DLD1 (cell line): ENCODE data around the gene ARHGEF39.
"Not testable (repeated sequence)": the region's sequence is repeated elsewhere in the genome, so short reads cannot be mapped to it uniquely, and the experiment has no call there.

Experiments used
- in situ Hi-C: cut with HindIII; loops from 2 replicates; pipeline ENCODE4 v1.10.0; 2017; ENCODE audit warnings: low sequenced_read_pairs

The ARHGEF39 gene

DNA sequence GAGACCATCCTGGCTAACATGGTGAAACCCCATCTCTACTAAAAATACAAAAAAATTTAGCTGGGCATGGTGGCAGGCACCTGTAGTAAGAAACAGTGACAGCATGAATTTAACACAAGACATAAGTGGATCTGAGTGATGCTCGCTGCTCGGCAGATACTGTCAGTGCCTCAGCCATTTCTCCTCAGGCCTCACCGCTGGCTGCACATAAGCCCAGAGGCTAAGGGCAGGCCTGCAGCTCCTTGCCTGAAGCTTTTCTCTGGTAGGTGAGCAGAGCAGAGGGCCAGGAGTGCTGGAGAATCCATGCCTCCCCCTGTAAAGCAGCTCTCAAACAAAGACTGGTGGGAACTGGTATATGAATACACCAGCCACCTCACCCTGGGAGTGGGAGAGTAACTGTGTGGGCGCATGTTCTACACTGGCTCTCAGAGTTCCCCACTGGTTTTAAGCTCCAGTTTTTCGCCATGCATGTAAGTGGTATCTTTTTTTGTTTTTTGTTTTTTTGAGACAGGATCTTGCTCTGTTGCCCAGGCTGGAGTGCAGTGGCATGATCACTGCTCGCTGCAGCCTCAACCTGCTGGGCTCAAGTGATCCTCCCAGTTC lies 36.5 kb downstream of the ARHGEF39 start:
- in situ Hi-C loops = no loop called here

DNA sequence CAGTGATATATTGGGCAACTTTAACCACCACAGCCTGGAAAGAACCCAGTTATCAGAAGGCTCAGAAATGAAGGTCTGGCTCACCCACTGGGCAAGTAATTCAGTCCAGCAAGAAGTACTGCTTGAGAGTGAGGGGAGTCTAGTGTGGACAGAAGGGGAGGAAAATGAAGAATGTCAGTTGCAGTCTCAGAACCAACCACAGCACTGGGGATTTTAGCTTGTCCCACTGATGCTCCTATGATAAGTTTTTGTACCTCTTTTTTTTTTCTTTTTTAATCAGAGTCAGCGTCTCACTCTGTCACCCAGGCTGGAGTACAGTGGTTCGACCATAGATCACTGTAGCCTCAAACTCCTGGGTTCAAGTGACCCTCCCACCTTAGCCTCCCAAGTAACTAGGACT lies 37.4 kb downstream of the ARHGEF39 start:
- in situ Hi-C loops = no loop called here

DNA sequence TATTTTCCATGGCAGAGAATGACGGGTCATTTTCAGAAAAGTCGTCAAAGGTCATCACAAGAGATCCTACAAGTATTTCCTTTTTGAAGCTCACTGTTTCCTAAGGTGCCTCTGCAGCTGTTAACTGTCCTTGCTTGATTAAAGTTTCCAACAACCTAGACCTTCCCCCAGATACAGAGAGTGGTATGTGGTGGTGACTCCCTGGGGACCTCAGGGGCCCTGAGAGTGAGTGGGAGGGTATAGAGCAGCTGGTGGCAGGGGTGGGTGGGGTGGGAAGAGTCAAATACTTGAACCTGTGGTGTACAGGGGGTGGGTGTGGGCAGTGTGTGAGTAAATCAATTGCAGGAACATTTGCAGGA lies 45.2 kb downstream of the ARHGEF39 start:
- in situ Hi-C loops = no loop called here

DNA sequence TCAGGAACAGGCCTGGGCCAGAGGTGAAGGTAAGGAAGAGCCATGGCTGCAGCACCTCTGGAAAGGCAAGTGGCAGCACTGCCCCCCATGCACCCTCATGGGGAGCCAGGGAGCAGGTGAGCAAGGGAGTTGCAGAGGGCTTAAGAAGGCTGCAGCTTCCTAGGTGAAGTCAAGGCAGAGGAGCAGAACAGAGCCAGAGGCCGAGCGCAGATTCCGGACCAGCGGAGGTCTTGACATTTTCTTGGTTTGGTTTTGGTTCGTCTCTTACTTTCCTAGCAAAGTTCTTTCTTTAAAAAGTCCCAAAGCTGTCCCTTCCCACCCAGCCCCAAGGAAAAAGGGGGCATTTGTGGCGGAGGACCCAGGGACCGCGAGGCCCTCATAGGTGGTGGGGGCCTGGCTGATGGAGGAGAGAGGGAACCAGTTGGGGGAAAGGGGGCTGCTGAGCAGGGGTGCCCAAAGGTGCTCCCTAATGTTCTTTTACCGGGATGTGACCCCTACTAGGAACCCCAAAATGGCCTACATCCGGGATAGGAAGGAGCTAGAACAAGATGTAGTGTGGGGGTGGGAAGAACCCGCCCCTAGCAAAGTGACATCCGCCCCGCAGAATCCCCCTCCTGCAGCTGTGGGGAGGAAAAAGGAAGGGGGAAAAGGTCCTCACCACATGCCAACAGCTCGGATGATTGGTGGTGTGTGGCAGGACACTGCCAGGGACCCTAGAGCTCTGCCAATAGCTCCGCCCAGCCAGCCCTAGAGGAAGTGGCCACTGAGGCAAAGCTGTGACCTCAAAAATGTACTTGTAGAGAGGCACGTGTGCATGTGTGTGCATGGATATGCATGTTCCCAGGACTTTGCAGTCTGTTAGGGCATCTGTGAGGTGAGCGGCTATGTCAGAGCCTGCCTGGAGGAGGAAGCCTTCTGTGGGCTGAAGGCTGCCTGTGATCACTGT lies 45.9 kb downstream of the ARHGEF39 start:
- in situ Hi-C loops = no loop called here

DNA sequence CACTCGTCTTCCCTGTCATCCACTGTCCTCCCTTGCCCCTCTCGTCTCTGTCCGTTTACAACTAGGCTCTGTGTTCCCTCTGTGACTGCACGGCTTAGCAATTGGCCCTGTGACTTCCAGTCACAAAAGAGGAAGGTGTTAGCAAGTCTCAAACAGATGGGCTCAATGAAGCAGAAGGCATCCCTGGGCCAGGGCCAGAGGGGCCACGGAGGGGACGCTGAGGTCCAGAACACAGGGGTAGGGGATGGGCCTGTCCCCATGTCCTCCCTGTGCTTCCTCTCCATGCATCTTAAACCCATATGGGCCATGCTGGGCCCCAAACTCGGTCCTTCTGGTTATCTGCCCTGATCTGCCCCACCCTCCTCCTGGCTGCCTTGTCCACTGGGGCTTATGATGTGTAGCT lies 46.7 kb downstream of the ARHGEF39 start, which contains the start of gene CD72:
Gene CD72 (minus strand): TSS at position 89 of the 403 bp plus-strand sequence. CDS start 110 bp downstream, outside the sequence.
- in situ Hi-C loops = no loop called here

DNA sequence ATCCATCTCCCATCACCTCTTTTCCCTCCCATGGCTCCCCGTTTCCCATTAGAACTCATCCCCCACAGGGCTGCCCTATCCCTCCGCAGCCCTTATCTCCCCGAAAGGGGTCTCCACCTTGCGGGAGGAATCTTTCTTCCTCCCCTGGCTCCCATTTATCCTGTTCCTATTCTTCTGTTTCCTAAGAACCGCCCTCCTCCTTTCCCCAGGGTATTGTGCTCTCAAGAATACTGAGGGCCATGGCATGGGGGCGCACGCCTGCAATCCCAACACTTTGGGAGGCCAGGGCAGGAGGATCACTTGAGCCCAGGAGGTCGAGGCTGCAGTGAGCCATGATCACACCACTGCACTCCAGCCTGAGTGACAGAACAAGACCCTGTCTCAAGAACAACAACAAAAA lies 47.4 kb downstream of the ARHGEF39 start:
- in situ Hi-C loops = no loop called here

DNA sequence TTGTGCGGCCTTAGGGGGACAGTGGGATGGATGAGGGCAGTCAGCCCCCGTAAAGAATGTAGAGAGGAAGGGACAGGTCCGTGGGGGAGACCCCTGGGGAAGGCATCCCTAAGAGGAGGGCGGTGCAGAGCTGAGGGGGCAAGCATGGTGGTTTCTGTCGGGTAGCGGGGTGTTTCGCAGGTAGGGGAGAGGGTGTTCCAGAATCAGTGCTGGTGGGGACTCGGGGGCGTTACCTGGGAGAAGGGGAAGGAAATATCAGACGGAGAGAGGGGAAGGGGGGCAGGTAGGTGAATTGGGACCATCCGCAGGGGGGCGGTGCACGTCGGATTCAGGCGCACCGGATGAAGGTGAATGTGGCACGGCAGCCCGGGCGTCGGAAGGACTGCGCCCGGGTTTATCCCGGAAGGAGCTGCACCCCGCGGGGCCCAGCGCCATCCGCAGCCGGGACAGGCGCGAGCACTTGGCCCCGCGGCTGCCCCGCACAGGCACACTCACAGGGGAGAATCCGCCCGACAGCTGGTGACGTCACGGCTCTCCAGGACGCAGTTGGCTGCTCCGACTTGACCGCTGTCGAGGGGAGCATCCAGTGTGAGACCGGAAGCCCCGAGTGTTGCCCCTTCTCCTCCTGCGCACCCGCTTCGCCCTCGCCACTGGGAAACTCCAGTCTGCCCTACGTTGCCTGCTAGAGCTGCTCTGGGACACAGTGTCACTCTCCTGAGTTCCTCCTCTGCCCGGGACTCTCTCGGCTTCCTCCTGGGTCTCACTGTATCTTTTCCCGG lies 48.1 kb downstream of the ARHGEF39 start:
- in situ Hi-C loops = no loop called here

DNA sequence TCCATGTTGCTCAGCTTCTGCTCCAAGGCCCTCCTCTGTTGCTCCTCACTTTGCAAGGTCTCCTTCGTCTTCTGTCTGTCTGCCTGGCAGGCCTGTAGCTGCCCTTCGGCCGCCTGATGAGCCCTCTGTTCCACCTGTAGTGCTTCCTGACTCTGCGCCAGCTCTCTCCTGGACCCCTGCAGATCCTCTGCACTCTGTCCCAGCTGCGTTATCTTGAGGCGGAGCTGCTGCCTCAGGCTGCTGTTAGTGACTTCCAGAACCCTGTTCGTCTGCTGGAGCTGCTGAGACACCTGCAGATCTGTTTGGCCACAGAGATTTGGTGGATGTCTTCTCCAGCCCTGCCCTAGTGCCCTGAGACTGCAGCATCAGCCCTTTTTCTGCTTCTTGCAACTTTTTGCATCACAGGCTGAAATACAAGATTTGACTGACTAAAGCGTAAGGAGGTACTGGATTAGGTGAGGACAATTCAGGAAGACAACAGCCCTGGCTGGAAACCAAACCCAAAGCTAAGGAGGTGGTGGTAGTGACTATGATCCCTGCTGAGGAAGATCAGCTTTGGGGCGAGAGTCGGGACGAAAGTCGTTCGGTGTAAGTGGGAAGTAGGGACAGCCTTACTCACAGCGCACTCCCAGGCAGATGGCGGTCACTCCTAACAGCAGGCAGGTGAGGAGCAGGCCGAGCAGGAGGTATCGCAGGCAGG lies 48.9 kb downstream of the ARHGEF39 start:
- in situ Hi-C loops = no loop called here

DNA sequence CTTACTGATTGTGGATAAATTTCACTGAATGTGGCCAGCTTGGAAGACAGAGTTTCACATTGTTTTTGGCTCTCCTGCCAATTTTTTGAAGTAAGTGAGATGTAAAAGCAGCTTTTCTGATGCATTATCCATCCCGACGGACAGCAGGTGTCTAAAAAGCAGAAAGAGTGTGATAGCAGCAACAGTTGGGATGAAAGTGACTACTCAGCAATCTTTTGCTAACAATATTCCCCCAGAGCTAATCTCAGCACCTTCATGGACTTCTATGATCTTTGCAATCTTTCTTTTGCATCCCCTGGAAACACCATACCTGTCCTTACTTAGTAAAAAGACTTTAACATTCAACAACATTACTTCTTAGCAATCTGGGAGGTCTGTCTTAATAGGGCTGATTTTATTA lies 52.2 kb downstream of the ARHGEF39 start:
- in situ Hi-C loops = no loop called here

DNA sequence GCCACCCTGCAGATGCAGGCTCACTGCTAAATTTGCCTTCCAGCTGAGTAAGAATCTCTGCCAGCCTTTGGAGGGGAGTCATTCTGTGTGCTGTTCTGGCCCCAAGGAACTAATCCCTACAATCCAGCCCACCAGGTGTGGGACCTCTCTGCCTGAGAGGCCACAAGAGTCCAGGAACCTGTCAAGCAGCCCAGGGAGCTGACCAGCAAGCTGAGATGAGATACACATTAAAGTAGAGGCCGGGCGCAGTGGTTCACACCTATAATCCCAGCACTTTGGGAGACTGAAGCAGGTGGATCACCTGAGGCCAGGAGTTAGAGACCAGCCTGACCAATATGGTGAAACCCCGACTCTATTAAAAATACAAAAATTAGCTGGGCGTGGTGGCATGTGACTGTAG lies 52.9 kb downstream of the ARHGEF39 start:
- in situ Hi-C loops = not testable (repeated sequence)

DNA sequence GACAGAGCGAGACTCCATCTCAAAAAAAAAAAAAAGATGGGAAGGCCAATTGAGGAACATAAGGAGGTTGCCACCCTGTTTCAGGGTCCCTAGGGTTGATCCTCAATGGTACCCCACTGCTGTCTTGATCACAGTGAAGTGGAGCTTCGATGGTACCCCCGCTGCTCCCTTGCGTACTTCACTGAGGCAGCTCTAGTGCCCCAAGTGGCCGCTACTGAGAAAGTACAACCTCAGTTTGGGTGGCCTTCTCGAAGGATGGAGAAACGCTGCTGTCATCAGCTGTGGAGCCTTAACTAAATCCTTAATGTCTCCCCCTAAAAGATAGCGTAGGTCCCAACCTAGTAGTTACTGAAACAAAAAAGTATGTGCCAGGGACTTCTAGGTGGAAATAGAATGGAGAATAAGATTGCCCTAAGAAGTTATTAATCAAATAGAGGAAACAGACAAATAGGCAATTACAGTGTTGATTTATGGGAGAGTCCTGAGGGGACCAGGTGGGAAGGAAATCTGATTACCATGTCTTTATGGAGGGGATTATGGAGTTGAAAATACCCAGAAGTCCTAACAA lies 53.7 kb downstream of the ARHGEF39 start:
- in situ Hi-C loops = no loop called here

DNA sequence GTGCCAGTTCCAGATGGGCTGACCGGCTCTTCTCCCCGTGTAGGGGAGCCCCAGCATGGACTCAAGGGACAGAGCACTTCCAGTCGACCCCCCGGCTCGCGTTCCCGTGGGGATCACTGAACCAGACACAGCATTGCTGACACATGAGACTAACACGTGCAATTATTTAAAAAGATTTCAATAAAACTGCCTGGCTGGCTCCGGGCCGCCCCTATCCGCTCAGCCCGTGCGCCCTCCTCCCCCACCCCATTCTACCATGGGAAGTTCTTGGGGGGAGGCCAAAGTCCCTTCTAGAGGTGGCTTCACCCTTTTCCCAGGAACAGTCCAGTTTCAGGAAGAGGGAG lies 55.2 kb downstream of the ARHGEF39 start:
- in situ Hi-C loops = no loop called here
